ENCODE data around the gene TAGAP. TPM values are rescaled to one million over a fixed set of nuclear protein-coding genes. Genes with fewer than 3 reads are reported as not detected.

TAGAP gene
- total and polyA plus RNA-seq, 2 donors (not counting 3 experiments of a cell fraction or from before 2014, with no cell fraction given): not detected

- TF ChIP-seq MYC (IDR thresholded peaks at IDR 0.05; ENCODE audit: low read depth, low read length) (no peak), CTCF (IDR thresholded peaks at IDR 0.05; ENCODE audit: extremely low read depth in 1 of 2, insufficient read depth in 1 of 2, low read depth in 1 of 2, low read length in 2 of 2) (no peak), POLR2AphosphoS5 (IDR thresholded peaks at IDR 0.05; ENCODE audit: insufficient read depth, low read depth, low read length) (no peak), POLR2A (IDR thresholded peaks at IDR 0.05; ENCODE audit: low read depth, low read length) (no peak), GATA2 (IDR thresholded peaks at IDR 0.05; ENCODE audit: insufficient read depth, insufficient read length, low read depth, low read length) (no peak)
- H4K20me1 ChIP-seq (replicated peaks; ENCODE audit: control insufficient read depth, extremely low read depth, insufficient read depth, low read length): no peaks in the 10 kb centered on the region
- H3K4me3 ChIP-seq (replicated peaks in 1 of 3; ENCODE audit: insufficient read depth in 1 of 3, low read depth in 1 of 3, low read length in 3 of 3): no peak overlapping the region
- H3K79me2 ChIP-seq (ENCODE audit: control insufficient read depth, insufficient read depth, low read length): no peaks in the 10 kb centered on the region
- no peak for DNase-seq (ENCODE audit: low read depth, low spot score)
- intact Hi-C loops (cut with micrococcal nuclease): no loop called here
- dilution Hi-C loops (cut with MboI; ENCODE audit: extremely low pct_ligation_motif_present, low sequenced_read_pairs): no loop called here
- no peak overlapping the region for H3K9ac ChIP-seq (replicated peaks; ENCODE audit: extremely low read depth, insufficient read depth, low read length)
- H3K27me3 ChIP-seq (ENCODE audit: control insufficient read depth in 2 of 2, insufficient read depth in 2 of 2, low read length in 2 of 2): peaks cover 0 to 2% of the 10 kb centered on the region in 2 experiments
- no peaks in the 10 kb centered on the region for H3K36me3 ChIP-seq (ENCODE audit: control insufficient read depth in 2 of 2, extremely low read depth in 1 of 2, insufficient read depth in 2 of 2, low read length in 2 of 2)
- H3K4me2 ChIP-seq (ENCODE audit: insufficient read depth, low read length): no peak overlapping the region
- FAIRE-seq: no peak
- POLR2A ChIA-PET: no interaction called here
- BruUV-seq (replicated peaks): no TSS peak
- no peaks in the 10 kb centered on the region for H3K9me1 ChIP-seq (replicated peaks; ENCODE audit: control insufficient read depth, extremely low read depth, insufficient read depth, low read length)
- CTCF ChIA-PET: interaction anchor here (1.3 to 1.4 kb wide), 2 partner anchors 8 to 14 kb away, joined by 3 to 5 read pairs; no protein-coding TSS in a partner anchor
- no peak overlapping the region for H3K27ac ChIP-seq (ENCODE audit: insufficient read depth, low read depth, low read length)
- H2AFZ ChIP-seq (ENCODE audit: low read depth, low read length): no peak overlapping the region
- H3K4me1 ChIP-seq (ENCODE audit: control insufficient read depth, extremely low read depth, insufficient read depth, low read length): no peaks in the 10 kb centered on the region
- H3K9me3 ChIP-seq (replicated peaks; ENCODE audit: control insufficient read depth, insufficient read depth, low read length): no peaks in the 10 kb centered on the region
Measured at GRCh38 chr6:159089909-159090308, 45.1 kb upstream of the TAGAP start.

GRCh38 chr6:159089443-159089842 lies 44.7 kb upstream of the TAGAP start:
- Histone ChIP-seq H3K9ac (replicated peaks; ENCODE audit: extremely low read depth, insufficient read depth, low read length) (no peak overlapping the region), H3K9me1 (replicated peaks; ENCODE audit: control insufficient read depth, extremely low read depth, insufficient read depth, low read length) (no peaks in the 10 kb centered on the region), H3K4me3 (replicated peaks in 1 of 3; ENCODE audit: insufficient read depth in 1 of 3, low read depth in 1 of 3, low read length in 3 of 3) (no peak overlapping the region), H3K27ac (ENCODE audit: insufficient read depth, low read depth, low read length) (no peak overlapping the region), H4K20me1 (replicated peaks; ENCODE audit: control insufficient read depth, extremely low read depth, insufficient read depth, low read length) (no peaks in the 10 kb centered on the region), H3K4me1 (ENCODE audit: control insufficient read depth, extremely low read depth, insufficient read depth, low read length) (no peaks in the 10 kb centered on the region), H3K36me3 (ENCODE audit: control insufficient read depth in 2 of 2, extremely low read depth in 1 of 2, insufficient read depth in 2 of 2, low read length in 2 of 2) (no peaks in the 10 kb centered on the region), H2AFZ (ENCODE audit: low read depth, low read length) (no peak overlapping the region), H3K9me3 (replicated peaks; ENCODE audit: control insufficient read depth, insufficient read depth, low read length) (no peaks in the 10 kb centered on the region), H3K79me2 (ENCODE audit: control insufficient read depth, insufficient read depth, low read length) (no peaks in the 10 kb centered on the region), H3K27me3 (ENCODE audit: control insufficient read depth in 2 of 2, insufficient read depth in 2 of 2, low read length in 2 of 2) (peaks cover 0 to 2% of the 10 kb centered on the region in 2 experiments), H3K4me2 (ENCODE audit: insufficient read depth, low read length) (no peak overlapping the region)
- ChIA-PET POLR2A (no interaction called here), CTCF (interaction anchor here (0.7 to 1.4 kb wide), 4 partner anchors 9 to 565 kb away, joined by 3 to 5 read pairs (median 4); no protein-coding TSS in a partner anchor)
- TF ChIP-seq EZH2 (IDR thresholded peaks at IDR 0.05; ENCODE audit: borderline replicate concordance, low read depth, low read length, severe bottlenecking) (no peak), MAX (IDR thresholded peaks at IDR 0.05; ENCODE audit: insufficient read depth, insufficient read length) (no peak), CTCF (IDR thresholded peaks at IDR 0.05; ENCODE audit: extremely low read depth in 1 of 2, insufficient read depth in 1 of 2, low read depth in 1 of 2, low read length in 2 of 2) (no peak), POLR2AphosphoS5 (IDR thresholded peaks at IDR 0.05; ENCODE audit: insufficient read depth, low read depth, low read length) (no peak), FOS (IDR thresholded peaks at IDR 0.05; ENCODE audit: borderline replicate concordance, insufficient read depth, low read length) (no peak)
- DNase-seq (ENCODE audit: low read depth, low spot score): no peak
- intact Hi-C loops (cut with micrococcal nuclease) (no loop called here), dilution Hi-C loops (cut with MboI; ENCODE audit: extremely low pct_ligation_motif_present, low sequenced_read_pairs) (no loop called here)
- FAIRE-seq: no peak
- BruUV-seq (replicated peaks): no TSS peak
